HEK293 (cell line): Measurements from ENCODE around the gene CFAP157.

Source experiments
- CTCF ChIA-PET: fragments of 350-600 bp; formaldehyde crosslinking; extraction: SDS; loops from one replicate; lab custom pipeline; 2021; ENCODE audit warnings: antibody characterized with exemption; lab: Yijun Ruan, JAX
- POLR2A ChIA-PET: fragments of 300-600 bp; formaldehyde crosslinking; extraction: SDS; loops from one replicate; lab custom pipeline; 2020; ENCODE audit warnings: antibody characterized with exemption, inconsistent platforms; lab: Yijun Ruan, JAX
- H3K27ac ChIP-seq: fragments of 200-500 bp; sonication (Bioruptor generic); 2 replicates; pipeline ENCODE4 v1.5.1; 2014; ENCODE audit warnings: low read depth, low read length, control low read depth, inconsistent platforms; ENCODE audit errors: extremely low read depth
- H3K36me3 ChIP-seq, 2 experiments: fragments of 200-500 bp in 1 of 2; sonication (Bioruptor generic) in 1 of 2; 1 replicate in 1 of 2; 2 replicates in 1 of 2; pipeline ENCODE4 v1.5.1; 2014 to 2017; ENCODE audit warnings: inconsistent platforms in 2 of 2, low read length in 2 of 2; ENCODE audit not compliant: control insufficient read depth in 2 of 2, insufficient read depth in 1 of 2
- H3K4me1 ChIP-seq: fragments of 200-500 bp; sonication (Bioruptor generic); 2 replicates; pipeline ENCODE4 v1.5.1; 2014; ENCODE audit warnings: mild to moderate bottlenecking, low read length, inconsistent platforms; ENCODE audit not compliant: control insufficient read depth, insufficient read depth
- H3K4me3 ChIP-seq: 2 replicates; pipeline ENCODE4 v1.5.1; 2011; ENCODE audit warnings: low read depth, mild to moderate bottlenecking, control low read depth, low read length, moderate library complexity
- H3K9me3 ChIP-seq: fragments of 200-500 bp; sonication (Bioruptor generic); 2 replicates; pipeline ENCODE4 v1.5.1; 2014; ENCODE audit warnings: low read depth, low read length, inconsistent platforms; ENCODE audit not compliant: control insufficient read depth, insufficient read depth
- ATF2 ChIP-seq: fragments of 450-650 bp; formaldehyde crosslinking; IDR thresholded peaks from 2 replicates; pipeline ENCODE4 v1.5.1; 2016; ENCODE audit warnings: missing biosample characterization, missing genetic modification characterization, low read depth
- BCL11A ChIP-seq: fragments of 450-650 bp; formaldehyde crosslinking; IDR thresholded peaks from 2 replicates; pipeline ENCODE4 v1.5.1; 2016; ENCODE audit warnings: low read depth, missing biosample characterization, missing genetic modification characterization
- CTCF ChIP-seq: fragments of 450-650 bp; formaldehyde crosslinking; IDR thresholded peaks from 2 replicates; pipeline ENCODE4 v1.5.1; 2016; ENCODE audit warnings: missing biosample characterization, missing genetic modification characterization
- GFI1B ChIP-seq: fragments of 450-650 bp; formaldehyde crosslinking; IDR thresholded peaks from 2 replicates; pipeline ENCODE4 v1.5.1; 2016; ENCODE audit warnings: missing biosample characterization, missing genetic modification characterization
- HOXC10 ChIP-seq: sonication (generic); formaldehyde crosslinking; IDR thresholded peaks from 2 replicates; pipeline ENCODE4 v1.8.1; 2023; ENCODE audit warnings: mild to moderate bottlenecking, missing genetic modification reagents
- HOXD13 ChIP-seq: sonication (generic); formaldehyde crosslinking; IDR thresholded peaks from 2 replicates; pipeline ENCODE4 v1.8.0; 2022; ENCODE audit warnings: missing genetic modification reagents, borderline replicate concordance
- KLF17 ChIP-seq: fragments of 450-650 bp; formaldehyde crosslinking; IDR thresholded peaks from 2 replicates; pipeline ENCODE4 v1.5.1; 2016; ENCODE audit warnings: missing biosample characterization, missing genetic modification characterization
- SALL2 ChIP-seq: fragments of 450-650 bp; formaldehyde crosslinking; IDR thresholded peaks from 2 replicates; pipeline ENCODE4 v1.5.0; 2017; ENCODE audit warnings: missing biosample characterization, mild to moderate bottlenecking, missing genetic modification characterization, borderline replicate concordance
- SP3 ChIP-seq: fragments of 450-650 bp; formaldehyde crosslinking; IDR thresholded peaks from 2 replicates; pipeline ENCODE4 v1.5.1; 2016; ENCODE audit warnings: missing biosample characterization, missing genetic modification characterization
- SP7 ChIP-seq: fragments of 450-650 bp; formaldehyde crosslinking; IDR thresholded peaks from 2 replicates; pipeline ENCODE4 v1.5.1; 2016; ENCODE audit warnings: missing biosample characterization, missing genetic modification characterization
- YY1 ChIP-seq: fragments of 450-650 bp; formaldehyde crosslinking; IDR thresholded peaks from 2 replicates; pipeline ENCODE4 v1.5.1; 2018; ENCODE audit warnings: missing biosample characterization, missing genetic modification characterization
- ZBTB20 ChIP-seq: fragments of 450-650 bp; formaldehyde crosslinking; IDR thresholded peaks from 2 replicates; pipeline ENCODE4 v1.5.1; 2016; ENCODE audit warnings: missing biosample characterization, missing genetic modification characterization
- ZEB2 ChIP-seq: fragments of 450-650 bp; formaldehyde crosslinking; IDR thresholded peaks from 2 replicates; pipeline ENCODE4 v1.5.1; 2016; ENCODE audit warnings: missing biosample characterization, missing genetic modification characterization
- ZFHX2 ChIP-seq: fragments of 450-650 bp; formaldehyde crosslinking; conservative IDR thresholded peaks from 2 replicates; pipeline ENCODE4 v1.5.1; 2016; ENCODE audit warnings: missing biosample characterization, missing genetic modification characterization
- ZFP37 ChIP-seq: fragments of 450-650 bp; formaldehyde crosslinking; IDR thresholded peaks from 2 replicates; pipeline ENCODE4 v1.5.1; 2016; ENCODE audit warnings: missing biosample characterization, missing genetic modification characterization
- ZNF132 ChIP-seq: fragments of 450-650 bp; formaldehyde crosslinking; IDR thresholded peaks from 2 replicates; pipeline ENCODE4 v1.5.1; 2017; ENCODE audit warnings: missing biosample characterization, missing genetic modification characterization, borderline replicate concordance
- ZNF184 ChIP-seq: fragments of 450-650 bp; IDR thresholded peaks from 2 replicates; pipeline ENCODE4 v1.5.1; 2018; ENCODE audit warnings: missing biosample characterization, mild to moderate bottlenecking, missing genetic modification characterization
- ZNF274 ChIP-seq, 2 experiments: fragments of 200-500 bp in 1 of 2; fragments of 450-650 bp in 1 of 2; sonication (Bioruptor generic) in 1 of 2; formaldehyde crosslinking in 1 of 2; IDR thresholded peaks; 2 replicates each; pipeline versions ENCODE4 v1.5.1 to v1.6.1; 2014 to 2016; ENCODE audit warnings: borderline replicate concordance in 1 of 2, inconsistent platforms in 1 of 2, low read length in 1 of 2, missing biosample characterization in 1 of 2, missing genetic modification characterization in 1 of 2
- ZNF391 ChIP-seq: fragments of 450-650 bp; formaldehyde crosslinking; IDR thresholded peaks from 2 replicates; pipeline ENCODE4 v1.5.1; 2016; ENCODE audit warnings: low read depth, missing biosample characterization, missing genetic modification characterization, borderline replicate concordance
- ZNF394 ChIP-seq: fragments of 450-650 bp; formaldehyde crosslinking; IDR thresholded peaks from 2 replicates; pipeline ENCODE4 v1.5.1; 2016; ENCODE audit warnings: missing biosample characterization, missing genetic modification characterization, mild to moderate bottlenecking, moderate library complexity, borderline replicate concordance
- ZNF398 ChIP-seq: fragments of 450-650 bp; formaldehyde crosslinking; IDR thresholded peaks from 2 replicates; pipeline ENCODE4 v1.5.1; 2017; ENCODE audit warnings: missing biosample characterization, missing genetic modification characterization
- ZNF404 ChIP-seq: fragments of 450-650 bp; formaldehyde crosslinking; IDR thresholded peaks from 2 replicates; pipeline ENCODE4 v1.5.1; 2017; ENCODE audit warnings: missing biosample characterization, missing genetic modification characterization
- ZNF416 ChIP-seq: fragments of 450-650 bp; formaldehyde crosslinking; IDR thresholded peaks from 2 replicates; pipeline ENCODE4 v1.5.1; 2016; ENCODE audit warnings: missing biosample characterization, missing genetic modification characterization
- ZNF423 ChIP-seq: fragments of 450-650 bp; formaldehyde crosslinking; IDR thresholded peaks from 2 replicates; pipeline ENCODE4 v1.5.1; 2016; ENCODE audit warnings: missing biosample characterization, missing genetic modification characterization
- ZNF521 ChIP-seq: fragments of 450-650 bp; formaldehyde crosslinking; IDR thresholded peaks from 2 replicates; pipeline ENCODE4 v1.5.1; 2017; ENCODE audit warnings: missing biosample characterization, mild to moderate bottlenecking, missing genetic modification characterization
- ZNF530 ChIP-seq: fragments of 450-650 bp; formaldehyde crosslinking; IDR thresholded peaks from 2 replicates; pipeline ENCODE4 v1.5.1; 2016; ENCODE audit warnings: low read depth, missing biosample characterization, missing genetic modification characterization
- ZNF561 ChIP-seq: fragments of 450-650 bp; IDR thresholded peaks from 2 replicates; pipeline ENCODE4 v1.5.1; 2018; ENCODE audit warnings: missing biosample characterization, missing genetic modification characterization, borderline replicate concordance
- ZNF624 ChIP-seq: fragments of 450-650 bp; formaldehyde crosslinking; IDR thresholded peaks from 2 replicates; pipeline ENCODE4 v1.5.1; 2017; ENCODE audit warnings: missing biosample characterization, missing genetic modification characterization
- ZNF664 ChIP-seq: fragments of 450-650 bp; formaldehyde crosslinking; IDR thresholded peaks from 2 replicates; pipeline ENCODE4 v1.5.1; 2016; ENCODE audit warnings: missing biosample characterization, missing genetic modification characterization
- ZNF747 ChIP-seq: fragments of 450-650 bp; formaldehyde crosslinking; IDR thresholded peaks from 2 replicates; pipeline ENCODE4 v1.5.1; 2016; ENCODE audit warnings: missing biosample characterization, missing genetic modification characterization
- ZNF76 ChIP-seq: fragments of 450-650 bp; formaldehyde crosslinking; IDR thresholded peaks from 2 replicates; pipeline ENCODE4; 2016; ENCODE audit warnings: low read depth, missing biosample characterization, missing genetic modification characterization, borderline replicate concordance
- ZSCAN30 ChIP-seq: fragments of 450-650 bp; IDR thresholded peaks from 2 replicates; pipeline ENCODE4 v1.5.1; 2018; ENCODE audit warnings: missing biosample characterization, mild to moderate bottlenecking, missing genetic modification characterization, moderate library complexity

Gene CFAP157

GRCh38 chr9:127734747-127735529 lies 28.1 kb downstream of the CFAP157 start, which contains the start of gene TOR2A:
TOR2A (minus strand) TSS chr9:127735294; CDS start chr9:127735270, 24 bp downstream.
- peak within 1 kb of the TSS; percentile 70 for H3K4me3 ChIP-seq
- ChIA-PET CTCF (interaction anchor here (0.6 to 3.6 kb wide), 89 partner anchors 8 to 839 kb away, joined by 3 to 72 read pairs (median 4); partner anchors contain the start of genes CDK9, CFAP157, LRSAM1 and PTRH1), POLR2A (interaction anchor here (0.6 to 1.9 kb wide), 24 partner anchors 17 to 510 kb away, joined by 3 to 16 read pairs (median 4); partner anchors contain the start of genes CDK9, LRSAM1, PTRH1 and RPL12)
- no peaks in the 10 kb centered on the region for H3K9me3 ChIP-seq
- H3K4me1 ChIP-seq = no peaks in the 10 kb centered on the region
- H3K27ac ChIP-seq = peak within 1 kb of the TSS; percentile 75
- peaks cover 0 to 6% of the 10 kb centered on the region in 2 experiments; a peak in 1 of 3 replicates for H3K36me3 ChIP-seq
- TF ChIP-seq ZBTB20 (tag by site-specific recombination) (peak; percentile 80), ZNF391 (tag by site-specific recombination) (peak; percentile 18; the same call in 1 of the 2 replicates), KLF17 (tag by site-specific recombination) (peak; percentile 23; the same call in 1 of the 2 replicates), GFI1B (tag by site-specific recombination) (no peak), ZNF624 (tag by site-specific recombination) (no peak), SP7 (tag by site-specific recombination) (peak; percentile 21), SALL2 (tag by site-specific recombination) (no peak), CTCF (tag by site-specific recombination) (peak; percentile 93), ZFP37 (tag by site-specific recombination) (no peak), ZNF530 (tag by site-specific recombination) (no peak), ZNF184 (tag by site-specific recombination) (no peak), ZNF274 (IDR thresholded peaks at IDR 0.05; ENCODE audit: low read length) (no peak), ZNF274 (tag by site-specific recombination; IDR thresholded peaks at IDR 0.05; ENCODE audit: borderline replicate concordance) (no peak), ZNF394 (tag by site-specific recombination) (peak; percentile 54; the same call in 1 of the 2 replicates), ZNF561 (tag by site-specific recombination) (peak; percentile 86; the same call in 1 of the 2 replicates), ZNF521 (tag by site-specific recombination) (no peak), ZNF664 (tag by site-specific recombination) (no peak), HOXC10 (no peak), ZNF416 (tag by site-specific recombination) (no peak), ZSCAN30 (peak; percentile 75), ATF2 (tag by site-specific recombination) (no peak), YY1 (tag by site-specific recombination) (peak; percentile 64), ZNF747 (tag by site-specific recombination) (no peak), BCL11A (0 out of 2 replicates have a peak, but pooled peaks have one; percentile 40), ZEB2 (0 out of 2 replicates have a peak, but pooled peaks have one; percentile 13), ZFHX2 (tag by site-specific recombination) (peak; percentile 44; the same call in 1 of the 2 replicates), SP3 (tag by site-specific recombination) (peak; percentile 94), ZNF76 (tag by site-specific recombination) (peak; percentile 98), ZNF132 (no peak), ZNF398 (tag by site-specific recombination) (peak; percentile 12; the same call in 1 of the 2 replicates), ZNF423 (tag by site-specific recombination) (no peak), ZNF404 (tag by site-specific recombination) (no peak), HOXD13 (CRISPR knock-in tag) (no peak)
